Vagina (tissue), 2 donors: ENCODE results near the gene ADK.

Source experiments
- POLR2A ChIP-seq, 2 donors: fragments of 450-650 bp; IDR thresholded peaks; one replicate each; pipeline ENCODE4 v1.6.1; 2017; ENCODE audit warnings: antibody characterized with exemption in 2 of 2, mild to moderate bottlenecking in 2 of 2, moderate library complexity in 2 of 2
- TF ChIP-seq, protein P1 (sequence below), 3 experiments: fragments of 450-650 bp in 2 of 3; fragments of 200-600 bp in 1 of 3; sonication (generic) in 1 of 3; IDR thresholded peaks; one replicate each; pipeline ENCODE4 v1.5.1; 2017 to 2019; ENCODE audit warnings: antibody characterized with exemption in 3 of 3, mild to moderate bottlenecking in 2 of 3, moderate library complexity in 2 of 3

GRCh38 chr10:74150204-74150989 lies 624 bp upstream of the ADK start, which contains the start of gene AP3M1:
- TF ChIP-seq, protein P1, sequence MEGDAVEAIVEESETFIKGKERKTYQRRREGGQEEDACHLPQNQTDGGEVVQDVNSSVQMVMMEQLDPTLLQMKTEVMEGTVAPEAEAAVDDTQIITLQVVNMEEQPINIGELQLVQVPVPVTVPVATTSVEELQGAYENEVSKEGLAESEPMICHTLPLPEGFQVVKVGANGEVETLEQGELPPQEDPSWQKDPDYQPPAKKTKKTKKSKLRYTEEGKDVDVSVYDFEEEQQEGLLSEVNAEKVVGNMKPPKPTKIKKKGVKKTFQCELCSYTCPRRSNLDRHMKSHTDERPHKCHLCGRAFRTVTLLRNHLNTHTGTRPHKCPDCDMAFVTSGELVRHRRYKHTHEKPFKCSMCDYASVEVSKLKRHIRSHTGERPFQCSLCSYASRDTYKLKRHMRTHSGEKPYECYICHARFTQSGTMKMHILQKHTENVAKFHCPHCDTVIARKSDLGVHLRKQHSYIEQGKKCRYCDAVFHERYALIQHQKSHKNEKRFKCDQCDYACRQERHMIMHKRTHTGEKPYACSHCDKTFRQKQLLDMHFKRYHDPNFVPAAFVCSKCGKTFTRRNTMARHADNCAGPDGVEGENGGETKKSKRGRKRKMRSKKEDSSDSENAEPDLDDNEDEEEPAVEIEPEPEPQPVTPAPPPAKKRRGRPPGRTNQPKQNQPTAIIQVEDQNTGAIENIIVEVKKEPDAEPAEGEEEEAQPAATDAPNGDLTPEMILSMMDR (IDR thresholded peaks at IDR 0.05): no peak
- no peak for TF ChIP-seq POLR2A (IDR thresholded peaks at IDR 0.05)
